Measurements from ENCODE around the gene DHRS9. TPM values are rescaled to one million over a fixed set of nuclear protein-coding genes. Genes with fewer than 3 reads are reported as not detected.

Gene DHRS9
- total RNA-seq, 1 experiment from 2014 or later: 2.1 TPM

- Histone ChIP-seq H3K27ac (ENCODE audit: low read length) (no peak overlapping the region), H2AFZ (ENCODE audit: low read length) (no peak overlapping the region), H3K9me3 (ENCODE audit: low read length) (no peaks in the 10 kb centered on the region), H3K4me2 (ENCODE audit: low read depth, low read length, poor library complexity, severe bottlenecking) (no peak overlapping the region), H3K4me1 (ENCODE audit: low read length) (peaks cover 15% of the 10 kb centered on the region), H4K20me1 (ENCODE audit: insufficient read depth, low read depth, low read length) (no peaks in the 10 kb centered on the region), H3K79me2 (ENCODE audit: low read length) (no peaks in the 10 kb centered on the region), H3K4me3 (ENCODE audit: low read length) (no peak overlapping the region), H3K9me2 (replicated peaks; ENCODE audit: insufficient read depth, low read length) (no peaks in the 10 kb centered on the region), H3K27me3 (ENCODE audit: low read length) (no peaks in the 10 kb centered on the region), H3K36me3 (ENCODE audit: insufficient read depth, low read length) (no peaks in the 10 kb centered on the region), H3K9ac (ENCODE audit: low read length) (no peak overlapping the region)
- no peak for DNase-seq
Observed at GRCh38 chr2:169093535-169093934, 24.2 kb downstream of the DHRS9 start.

- H3K4me3 ChIP-seq (ENCODE audit: low read length): no peak overlapping the region
- no peak for DNase-seq
- H3K27ac ChIP-seq (ENCODE audit: low read length): no peak overlapping the region
- no peaks in the 10 kb centered on the region for H3K79me2 ChIP-seq (ENCODE audit: low read length)
- H2AFZ ChIP-seq (ENCODE audit: low read length): no peak overlapping the region
- H3K9me3 ChIP-seq (ENCODE audit: low read length): no peaks in the 10 kb centered on the region
- no peaks in the 10 kb centered on the region for H3K27me3 ChIP-seq (ENCODE audit: low read length)
- no peak overlapping the region for H3K9ac ChIP-seq (ENCODE audit: low read length)
- peaks cover 16% of the 10 kb centered on the region for H3K4me1 ChIP-seq (ENCODE audit: low read length)
- H4K20me1 ChIP-seq (ENCODE audit: insufficient read depth, low read depth, low read length): no peaks in the 10 kb centered on the region
- H3K36me3 ChIP-seq (ENCODE audit: insufficient read depth, low read length): no peaks in the 10 kb centered on the region
- no peak overlapping the region for H3K4me2 ChIP-seq (ENCODE audit: low read depth, low read length, poor library complexity, severe bottlenecking)
- H3K9me2 ChIP-seq (replicated peaks; ENCODE audit: insufficient read depth, low read length): no peaks in the 10 kb centered on the region
Observed at GRCh38 chr2:169094676-169095075, 25.3 kb downstream of the DHRS9 start.

- no peak overlapping the region for H3K27ac ChIP-seq (ENCODE audit: low read length)
- H3K4me2 ChIP-seq (ENCODE audit: low read depth, low read length, poor library complexity, severe bottlenecking): no peak overlapping the region
- H3K9me3 ChIP-seq (ENCODE audit: low read length): no peaks in the 10 kb centered on the region
Observed at GRCh38 chr2:169095621-169096105, 26.3 kb downstream of the DHRS9 start.

GRCh38 chr2:169104848-169105247 lies 35.5 kb downstream of the DHRS9 start:
- no peaks in the 10 kb centered on the region for H3K79me2 ChIP-seq (ENCODE audit: low read length)
- H4K20me1 ChIP-seq (ENCODE audit: insufficient read depth, low read depth, low read length): no peaks in the 10 kb centered on the region
- DNase-seq: no peak
- peaks cover 35% of the 10 kb centered on the region for H3K4me1 ChIP-seq (ENCODE audit: low read length)
- H3K9me2 ChIP-seq (replicated peaks; ENCODE audit: insufficient read depth, low read length): no peaks in the 10 kb centered on the region
- no peaks in the 10 kb centered on the region for H3K27me3 ChIP-seq (ENCODE audit: low read length)
- H3K27ac ChIP-seq (ENCODE audit: low read length): no peak overlapping the region
- no peak overlapping the region for H2AFZ ChIP-seq (ENCODE audit: low read length)
- no peak overlapping the region for H3K4me2 ChIP-seq (ENCODE audit: low read depth, low read length, poor library complexity, severe bottlenecking)
- H3K36me3 ChIP-seq (ENCODE audit: insufficient read depth, low read length): no peaks in the 10 kb centered on the region
- no peaks in the 10 kb centered on the region for H3K9me3 ChIP-seq (ENCODE audit: low read length)
- H3K9ac ChIP-seq (ENCODE audit: low read length): no peak overlapping the region
- no peak overlapping the region for H3K4me3 ChIP-seq (ENCODE audit: low read length)

More at GRCh38 chr2:169095621-169096105, 26.3 kb downstream of the DHRS9 start:
- Histone ChIP-seq H4K20me1 (ENCODE audit: insufficient read depth, low read depth, low read length) (no peaks in the 10 kb centered on the region), H3K9ac (ENCODE audit: low read length) (no peak overlapping the region), H3K9me2 (replicated peaks; ENCODE audit: insufficient read depth, low read length) (no peaks in the 10 kb centered on the region), H3K36me3 (ENCODE audit: insufficient read depth, low read length) (no peaks in the 10 kb centered on the region), H3K4me1 (ENCODE audit: low read length) (peaks cover 26% of the 10 kb centered on the region), H2AFZ (ENCODE audit: low read length) (no peak overlapping the region), H3K79me2 (ENCODE audit: low read length) (no peaks in the 10 kb centered on the region), H3K27me3 (ENCODE audit: low read length) (no peaks in the 10 kb centered on the region), H3K4me3 (ENCODE audit: low read length) (no peak overlapping the region)
- DNase-seq: no peak

GRCh38 chr2:169105476-169105875 lies 36.1 kb downstream of the DHRS9 start:
- no peak overlapping the region for H2AFZ ChIP-seq (ENCODE audit: low read length)

GRCh38 chr2:169106134-169106533 lies 36.8 kb downstream of the DHRS9 start:
- Histone ChIP-seq H3K9ac (ENCODE audit: low read length) (no peak overlapping the region), H3K4me3 (ENCODE audit: low read length) (no peak overlapping the region), H3K36me3 (ENCODE audit: insufficient read depth, low read length) (no peaks in the 10 kb centered on the region), H3K9me2 (replicated peaks; ENCODE audit: insufficient read depth, low read length) (no peaks in the 10 kb centered on the region), H3K4me2 (ENCODE audit: low read depth, low read length, poor library complexity, severe bottlenecking) (no peak overlapping the region), H3K27me3 (ENCODE audit: low read length) (no peaks in the 10 kb centered on the region), H3K27ac (ENCODE audit: low read length) (no peak overlapping the region), H3K79me2 (ENCODE audit: low read length) (no peaks in the 10 kb centered on the region), H3K9me3 (ENCODE audit: low read length) (no peaks in the 10 kb centered on the region), H4K20me1 (ENCODE audit: insufficient read depth, low read depth, low read length) (no peaks in the 10 kb centered on the region), H3K4me1 (ENCODE audit: low read length) (peaks cover 22% of the 10 kb centered on the region), H2AFZ (ENCODE audit: low read length) (no peak overlapping the region)
- DNase-seq: no peak

More at GRCh38 chr2:169105476-169105875, 36.1 kb downstream of the DHRS9 start:
- H3K27ac ChIP-seq (ENCODE audit: low read length): no peak overlapping the region
- H3K36me3 ChIP-seq (ENCODE audit: insufficient read depth, low read length): no peaks in the 10 kb centered on the region
- H3K9me3 ChIP-seq (ENCODE audit: low read length): no peaks in the 10 kb centered on the region
- H3K4me2 ChIP-seq (ENCODE audit: low read depth, low read length, poor library complexity, severe bottlenecking): no peak overlapping the region
- no peaks in the 10 kb centered on the region for H3K79me2 ChIP-seq (ENCODE audit: low read length)
- H3K4me1 ChIP-seq (ENCODE audit: low read length): peaks cover 29% of the 10 kb centered on the region
- no peaks in the 10 kb centered on the region for H3K9me2 ChIP-seq (replicated peaks; ENCODE audit: insufficient read depth, low read length)
- H3K9ac ChIP-seq (ENCODE audit: low read length): no peak overlapping the region
- no peaks in the 10 kb centered on the region for H4K20me1 ChIP-seq (ENCODE audit: insufficient read depth, low read depth, low read length)
- DNase-seq: no peak
- H3K4me3 ChIP-seq (ENCODE audit: low read length): no peak overlapping the region
- no peaks in the 10 kb centered on the region for H3K27me3 ChIP-seq (ENCODE audit: low read length)

GRCh38 chr2:169106563-169107545 lies 37.5 kb downstream of the DHRS9 start:
- no peak overlapping the region for H3K27ac ChIP-seq (ENCODE audit: low read length)
- no peak overlapping the region for H2AFZ ChIP-seq (ENCODE audit: low read length)
- no peaks in the 10 kb centered on the region for H3K27me3 ChIP-seq (ENCODE audit: low read length)
- H3K9me3 ChIP-seq (ENCODE audit: low read length): no peaks in the 10 kb centered on the region
- H3K4me2 ChIP-seq (ENCODE audit: low read depth, low read length, poor library complexity, severe bottlenecking): no peak overlapping the region
- no peak overlapping the region for H3K9ac ChIP-seq (ENCODE audit: low read length)
- no peaks in the 10 kb centered on the region for H3K36me3 ChIP-seq (ENCODE audit: insufficient read depth, low read length)
- DNase-seq: no peak
- no peaks in the 10 kb centered on the region for H3K9me2 ChIP-seq (replicated peaks; ENCODE audit: insufficient read depth, low read length)
- H3K4me3 ChIP-seq (ENCODE audit: low read length): no peak overlapping the region
- H3K79me2 ChIP-seq (ENCODE audit: low read length): no peaks in the 10 kb centered on the region
- no peaks in the 10 kb centered on the region for H4K20me1 ChIP-seq (ENCODE audit: insufficient read depth, low read depth, low read length)
- H3K4me1 ChIP-seq (ENCODE audit: low read length): peaks cover 18% of the 10 kb centered on the region

GRCh38 chr2:169107645-169108044 lies 38.3 kb downstream of the DHRS9 start:
- Histone ChIP-seq H3K9me3 (ENCODE audit: low read length) (no peaks in the 10 kb centered on the region), H3K4me1 (ENCODE audit: low read length) (peaks cover 18% of the 10 kb centered on the region), H2AFZ (ENCODE audit: low read length) (no peak overlapping the region), H3K27me3 (ENCODE audit: low read length) (no peaks in the 10 kb centered on the region), H3K9ac (ENCODE audit: low read length) (no peak overlapping the region), H3K4me3 (ENCODE audit: low read length) (no peak overlapping the region), H3K79me2 (ENCODE audit: low read length) (no peaks in the 10 kb centered on the region), H4K20me1 (ENCODE audit: insufficient read depth, low read depth, low read length) (no peaks in the 10 kb centered on the region), H3K27ac (ENCODE audit: low read length) (no peak overlapping the region), H3K9me2 (replicated peaks; ENCODE audit: insufficient read depth, low read length) (no peaks in the 10 kb centered on the region), H3K4me2 (ENCODE audit: low read depth, low read length, poor library complexity, severe bottlenecking) (no peak overlapping the region), H3K36me3 (ENCODE audit: insufficient read depth, low read length) (no peaks in the 10 kb centered on the region)
- no peak for DNase-seq

Measured in Karpas-422 (cell line).